CD4-positive, alpha-beta T cell treated with Interleukin-6 for 4 hours (primary cell): ENCODE data around the gene SLC6A17.

Experiments
- DNase-seq: peaks from one replicate; pipeline ENCODE4 v3.0.0-alpha.2; 2020; ENCODE audit warnings: mixed read lengths

Gene SLC6A17

DNA sequence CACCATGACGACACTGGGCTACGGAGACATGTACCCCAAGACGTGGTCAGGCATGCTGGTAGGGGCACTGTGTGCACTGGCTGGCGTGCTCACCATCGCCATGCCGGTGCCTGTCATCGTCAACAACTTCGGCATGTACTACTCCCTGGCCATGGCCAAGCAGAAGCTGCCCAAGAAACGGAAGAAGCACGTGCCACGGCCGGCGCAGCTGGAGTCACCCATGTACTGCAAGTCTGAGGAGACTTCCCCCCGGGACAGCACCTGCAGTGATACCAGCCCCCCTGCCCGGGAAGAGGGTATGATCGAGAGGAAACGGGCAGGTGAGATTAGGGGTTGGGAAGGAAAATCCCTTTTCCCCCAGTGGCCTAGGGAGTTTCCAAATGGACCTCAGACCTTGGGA is 73.3 kb downstream of the SLC6A17 start:
- no peak for DNase-seq

DNA sequence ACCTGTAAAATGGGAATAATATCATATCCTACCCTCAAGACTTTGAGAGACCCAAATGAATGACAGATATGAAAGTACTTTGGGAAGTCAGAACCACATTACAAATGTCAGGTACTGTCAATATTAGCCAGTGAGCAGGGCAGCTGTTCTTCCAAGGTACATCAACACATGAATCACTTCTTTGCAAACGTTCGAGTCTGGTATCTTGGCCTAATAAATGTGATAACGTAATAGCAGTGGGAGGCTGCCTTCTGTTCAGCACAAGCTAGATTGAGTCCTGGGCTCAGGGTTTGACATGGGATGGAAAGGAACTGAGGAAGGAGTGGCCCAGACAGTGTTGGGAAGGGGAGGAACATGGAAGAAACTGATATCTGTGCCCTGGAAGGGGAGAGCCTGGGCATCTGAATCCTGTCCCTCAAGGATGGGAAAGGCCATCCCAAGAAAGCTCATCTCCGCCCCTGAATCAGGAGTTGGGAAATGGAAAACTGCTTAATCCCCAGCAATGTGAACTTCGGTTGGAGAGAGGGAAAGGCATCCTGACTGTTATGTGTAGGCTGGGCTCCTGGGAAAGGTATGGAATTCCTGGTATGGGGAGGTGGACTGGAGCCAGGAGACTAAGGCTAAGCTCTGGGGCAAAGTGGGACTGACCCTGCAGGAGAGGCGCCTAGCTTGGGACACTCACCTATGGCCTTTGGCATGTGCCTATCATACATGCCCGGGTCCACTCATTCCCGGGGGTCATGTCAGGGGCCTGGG is 74.1 kb downstream of the SLC6A17 start:
- no peak for DNase-seq

DNA sequence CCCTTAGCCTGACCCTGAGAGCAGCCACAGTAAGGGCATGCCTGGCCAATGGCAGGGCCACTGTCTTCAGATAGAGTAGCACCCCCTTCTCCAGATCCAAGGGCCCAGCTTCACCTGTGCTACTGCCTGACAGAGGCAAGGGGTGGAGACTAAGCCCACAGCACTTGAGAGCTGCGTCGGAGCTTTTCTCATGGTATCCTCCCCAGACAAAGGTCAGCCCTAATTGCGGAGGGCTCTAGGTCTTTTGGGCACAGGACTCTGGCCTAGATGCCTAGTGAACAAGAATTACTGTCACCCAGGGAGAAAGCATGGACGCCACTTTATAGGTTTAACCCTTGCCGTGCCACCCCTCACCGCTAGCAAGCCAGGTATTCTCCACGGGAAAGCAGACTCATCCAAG is 74.9 kb downstream of the SLC6A17 start:
- DNase-seq, result no peak

DNA sequence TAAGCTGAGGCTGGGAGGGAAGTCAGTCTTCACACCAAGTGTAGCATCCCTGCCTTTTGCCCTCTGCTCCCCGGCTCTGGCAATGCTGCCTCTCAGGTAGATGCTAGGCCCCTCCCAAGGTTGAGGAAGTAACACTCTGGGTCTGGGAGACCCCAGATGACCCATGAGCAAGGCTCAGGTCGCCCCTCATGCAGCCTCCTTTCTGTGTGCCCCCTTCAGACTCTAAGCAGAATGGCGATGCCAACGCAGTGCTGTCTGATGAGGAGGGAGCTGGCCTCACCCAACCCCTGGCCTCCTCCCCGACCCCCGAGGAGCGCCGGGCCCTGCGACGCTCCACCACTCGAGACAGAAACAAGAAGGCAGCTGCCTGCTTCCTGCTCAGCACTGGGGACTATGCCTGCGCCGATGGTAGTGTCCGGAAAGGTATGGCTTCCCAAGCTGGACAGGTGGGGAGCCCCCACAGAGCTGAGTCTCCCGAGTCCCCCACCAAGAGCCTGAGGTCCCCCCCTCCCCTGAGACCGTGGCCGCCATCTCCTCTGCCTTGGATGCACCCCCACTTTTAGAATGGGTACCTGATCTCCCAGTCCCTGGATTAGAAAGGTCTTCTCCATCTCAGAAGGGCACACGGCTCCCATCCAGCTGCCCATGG is 75.6 kb downstream of the SLC6A17 start:
- DNase-seq, result no peak

DNA sequence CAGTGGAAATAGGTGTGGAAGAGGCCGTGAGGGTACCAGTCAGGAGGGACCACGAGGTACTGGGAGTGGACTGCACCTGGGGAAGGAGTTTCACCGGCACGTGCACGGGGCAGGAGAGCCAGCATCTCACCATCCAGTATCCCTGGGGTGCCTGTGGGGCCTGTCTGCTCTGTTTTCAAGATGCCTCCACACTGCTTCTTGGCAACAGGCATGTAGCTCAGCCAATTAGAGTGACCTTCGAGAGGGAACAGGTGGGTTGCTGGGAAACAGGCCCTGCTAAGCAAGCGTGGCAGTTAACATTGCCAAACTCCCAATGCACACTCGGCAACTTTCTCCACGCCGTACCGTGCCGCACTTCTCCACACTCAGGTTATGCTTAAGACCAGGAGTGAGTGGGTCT is 77.5 kb downstream of the SLC6A17 start:
- DNase-seq, result no peak

GRCh38 chr1:110228381-110228780 is 78.1 kb downstream of the SLC6A17 start:
- no peak for DNase-seq

- DNase-seq, result no peak
Observed at GRCh38 chr1:110228869-110229268, 78.6 kb downstream of the SLC6A17 start.

- DNase-seq, result no peak
Observed at GRCh38 chr1:110229348-110230001, 79.2 kb downstream of the SLC6A17 start.

DNA sequence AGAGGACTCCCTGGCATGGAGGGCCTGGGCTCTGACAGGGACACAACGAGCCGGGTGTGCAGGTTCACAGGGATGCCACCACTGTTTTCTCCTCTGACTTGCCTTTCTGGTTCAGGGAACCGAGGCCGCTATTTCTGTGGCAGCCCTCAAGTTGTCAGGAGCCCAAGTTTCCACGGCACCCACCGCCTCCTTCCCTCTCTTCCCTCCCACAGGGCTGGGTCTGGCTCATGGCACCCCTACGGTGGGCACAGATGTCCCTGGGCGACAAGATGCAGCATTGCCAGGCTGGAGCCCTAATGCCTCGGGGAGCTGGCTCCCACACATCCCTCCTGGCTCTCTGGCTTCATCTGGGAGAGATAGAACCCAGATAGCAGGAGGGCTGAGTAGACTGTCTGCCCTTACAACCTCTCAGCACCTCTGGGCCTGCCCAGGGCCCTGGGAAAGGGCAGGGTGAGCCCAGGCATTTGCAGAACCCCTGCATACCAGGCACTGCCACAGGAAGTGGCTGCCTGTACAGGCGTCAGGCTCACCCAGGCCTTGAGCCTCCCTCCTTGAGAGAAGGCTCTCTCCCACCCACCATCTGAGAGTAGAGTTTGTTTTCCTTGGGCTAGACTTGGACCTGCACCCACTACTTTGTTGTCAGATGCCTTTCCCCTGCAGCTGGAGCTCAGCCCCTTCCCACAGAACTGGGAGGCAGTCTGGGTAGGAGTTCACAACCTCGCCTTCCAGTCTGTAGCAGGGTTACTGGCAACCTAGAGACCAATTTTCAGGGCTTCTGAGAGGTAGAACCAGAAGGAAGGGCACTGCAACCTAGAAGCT is 80.3 kb downstream of the SLC6A17 start:
- DNase-seq, result no peak

- no peak for DNase-seq
Observed at GRCh38 chr1:110233861-110234260, 83.6 kb downstream of the SLC6A17 start.

- no peak for DNase-seq
Observed at GRCh38 chr1:110234691-110235090, 84.4 kb downstream of the SLC6A17 start.

DNA sequence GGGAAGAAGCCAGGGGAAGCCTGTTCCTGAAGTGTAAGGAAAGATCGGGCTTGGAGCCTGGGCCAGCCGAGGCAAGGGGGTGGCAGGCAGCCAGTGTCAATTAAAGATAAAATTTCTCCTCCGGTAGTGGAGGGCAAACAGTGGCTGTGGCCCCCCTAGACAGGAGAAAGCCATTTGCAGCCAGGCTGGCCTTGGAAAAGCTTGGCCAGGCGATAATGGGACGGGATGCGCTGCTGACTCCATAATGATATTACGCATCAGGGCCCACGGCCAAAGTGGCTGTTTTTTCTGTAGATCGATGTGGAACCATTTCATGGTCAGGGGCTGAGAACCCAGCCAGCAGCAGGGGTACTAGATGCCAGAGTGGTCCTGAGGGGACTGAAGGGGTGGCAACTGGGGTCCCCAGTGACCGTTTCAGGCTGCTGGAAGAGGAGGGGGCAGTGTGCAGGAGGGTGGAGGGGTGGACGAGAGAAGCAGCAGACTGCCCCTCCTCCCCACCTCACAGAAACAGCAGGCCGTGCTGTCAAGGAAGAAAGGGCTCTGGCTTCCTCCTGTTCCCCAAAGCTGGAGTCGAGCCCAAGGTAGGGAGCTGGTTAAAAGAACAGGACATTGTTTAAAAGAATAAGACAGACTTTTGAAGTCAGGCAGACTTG is 85.0 kb downstream of the SLC6A17 start:
- DNase-seq, result no peak

- no peak for DNase-seq
Observed at GRCh38 chr1:110235834-110236682, 85.8 kb downstream of the SLC6A17 start.

DNA sequence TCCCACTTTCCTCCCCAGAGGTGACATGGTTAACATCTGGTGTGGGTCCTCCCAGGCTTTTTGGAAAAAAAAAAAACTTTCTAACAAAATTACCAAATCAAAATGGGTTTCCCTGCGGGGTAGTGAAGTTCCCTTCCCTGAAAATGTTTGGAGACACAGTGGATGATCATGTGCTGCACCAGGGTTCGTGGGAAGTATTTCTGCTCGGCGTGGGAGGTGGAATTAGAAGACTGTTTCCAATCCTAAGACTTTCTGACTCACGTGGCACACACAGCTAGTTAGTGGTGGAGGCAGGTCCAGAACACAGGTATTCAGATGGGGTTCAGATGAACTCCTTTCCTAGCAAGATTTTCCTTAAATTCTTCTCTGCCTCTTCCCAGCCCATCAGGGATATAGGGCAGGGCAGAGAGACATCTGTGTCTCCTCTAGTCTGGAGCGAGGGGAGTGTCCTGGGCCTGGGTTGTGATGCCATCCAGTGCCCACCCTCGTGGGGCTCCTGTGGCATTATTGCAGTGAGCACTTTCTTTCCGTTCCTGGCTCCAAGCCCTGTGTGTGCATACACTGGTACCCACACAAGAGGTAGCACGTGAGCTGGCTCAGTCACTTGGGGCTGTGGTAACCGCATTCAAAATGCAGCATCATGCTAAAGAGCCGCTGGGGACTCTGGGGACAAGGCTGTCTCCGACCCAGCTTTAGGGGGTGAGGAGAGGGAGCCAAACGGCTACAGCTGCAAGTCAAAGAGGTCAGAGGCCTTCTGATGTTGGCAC is 87.3 kb downstream of the SLC6A17 start:
- no peak for DNase-seq

DNA sequence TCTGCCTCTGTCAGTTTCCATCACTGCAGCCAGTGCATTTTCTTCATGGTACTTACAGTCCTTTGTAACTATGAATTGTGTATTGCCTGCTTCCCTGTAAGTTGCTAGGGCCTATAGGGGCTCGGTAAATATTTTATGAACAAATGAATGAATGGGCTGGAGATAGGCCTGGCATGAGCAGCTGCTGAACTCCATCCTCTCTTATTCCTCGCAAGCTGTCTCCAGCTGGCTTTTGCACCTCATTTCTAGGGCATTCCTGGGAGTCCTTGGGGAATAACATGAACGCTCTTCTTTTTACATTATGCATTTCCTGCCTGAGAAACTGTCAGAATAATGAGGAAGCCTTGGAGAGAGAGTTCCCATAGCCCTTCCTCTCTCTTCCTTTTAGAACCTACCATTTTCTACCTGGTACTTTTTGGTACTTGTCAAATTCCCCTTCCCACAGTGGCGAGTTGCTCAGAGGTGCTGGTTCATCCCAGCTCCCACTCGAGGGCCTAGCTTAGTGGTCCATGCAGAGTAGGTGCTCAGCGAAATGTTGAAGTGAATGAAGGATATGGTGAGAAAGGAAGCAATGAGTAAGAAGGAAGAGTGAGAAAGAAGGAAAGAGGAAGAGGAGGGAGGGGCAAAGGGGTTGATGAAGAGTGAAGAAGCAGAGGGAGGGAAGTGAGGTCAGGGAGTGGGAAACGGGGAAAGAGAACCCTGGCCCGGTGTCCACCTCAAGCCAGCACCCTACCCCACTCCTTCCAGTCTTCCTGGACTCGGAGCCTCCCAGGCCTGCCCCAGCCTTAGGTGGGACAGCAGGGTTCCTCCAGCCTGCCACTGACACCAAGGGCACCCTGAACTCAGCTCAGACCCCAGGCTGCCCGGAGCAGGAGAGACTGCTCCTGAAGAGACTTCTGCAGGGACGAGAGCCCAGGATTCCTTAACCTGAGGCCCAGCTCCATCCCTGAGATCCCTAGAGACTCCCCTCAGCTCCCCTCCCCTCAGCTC is 89.4 kb downstream of the SLC6A17 start:
- DNase-seq, result no peak

- DNase-seq, result no peak
Observed at GRCh38 chr1:110240476-110241210, 90.3 kb downstream of the SLC6A17 start.

DNA sequence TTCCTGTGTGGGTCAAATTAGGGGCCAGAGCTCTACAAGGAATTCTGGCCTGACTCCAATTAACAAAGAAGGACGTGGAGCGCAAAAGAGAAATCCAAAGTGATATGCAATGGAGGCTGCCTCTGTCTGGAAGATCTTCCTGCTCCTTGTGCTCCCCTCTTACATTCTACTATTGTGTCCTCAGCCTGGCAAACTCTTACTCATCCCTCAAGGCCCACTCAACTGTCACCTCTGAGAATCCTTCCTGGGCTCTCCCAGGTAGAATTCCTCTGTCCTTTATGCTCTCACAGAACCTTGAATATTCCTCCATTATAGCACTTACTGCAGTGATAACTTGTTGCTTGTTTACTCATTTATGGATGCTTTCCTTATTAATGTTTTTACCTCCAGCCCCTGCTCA is 91.2 kb downstream of the SLC6A17 start:
- DNase-seq, result no peak

GRCh38 chr1:110242062-110242461 is 91.8 kb downstream of the SLC6A17 start:
- no peak for DNase-seq

DNA sequence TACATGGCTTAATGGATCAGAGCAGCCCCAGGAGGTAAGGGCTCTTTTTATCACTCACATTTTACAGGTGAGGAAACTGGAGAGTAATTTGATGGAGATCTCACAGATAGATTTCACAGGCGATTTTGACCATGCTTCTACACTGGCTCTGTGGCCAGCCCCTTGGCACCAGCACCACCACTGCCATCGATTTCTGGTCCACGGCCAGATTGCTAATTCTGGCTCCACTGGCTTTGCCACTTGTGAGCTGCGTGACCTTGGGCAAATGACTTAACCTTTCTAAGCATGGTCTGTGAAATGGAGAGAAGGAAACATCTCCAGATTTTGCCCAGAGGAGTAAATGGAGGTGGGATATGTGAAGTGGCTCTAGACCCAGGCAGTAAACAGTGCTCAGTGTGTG is 92.4 kb downstream of the SLC6A17 start:
- no peak for DNase-seq
